Osteoblast (primary cell): Measurements from ENCODE around the gene ARID3A. TPM values are rescaled to one million over a fixed set of nuclear protein-coding genes. Genes with fewer than 3 reads are reported as not detected.

Experiments used
- DNase-seq: peaks from one replicate; pipeline ENCODE4 v3.0.0; 2011; ENCODE audit warnings: low spot score, mixed read lengths; ENCODE audit not compliant: insufficient read length; ENCODE audit errors: missing footprints
- H2AFZ ChIP-seq: 2 replicates; pipeline ENCODE4 v1.6.0; 2011; ENCODE audit warnings: mild to moderate bottlenecking, low read length
- H3K27ac ChIP-seq: 2 replicates; pipeline ENCODE4 v1.5.1; 2011; ENCODE audit warnings: mild to moderate bottlenecking, low read depth, low read length, moderate library complexity
- H3K27me3 ChIP-seq: 2 replicates; pipeline ENCODE4 v1.6.0; 2012; ENCODE audit warnings: mild to moderate bottlenecking, control low read depth, inconsistent platforms, low read length, moderate library complexity; ENCODE audit not compliant: insufficient read depth
- H3K36me3 ChIP-seq: 2 replicates; pipeline ENCODE4 v1.5.1; 2011; ENCODE audit warnings: mild to moderate bottlenecking, low read length, control low read depth, moderate library complexity; ENCODE audit not compliant: insufficient read depth
- H3K4me1 ChIP-seq: 2 replicates; pipeline ENCODE4 v1.5.1; 2011; ENCODE audit warnings: mild to moderate bottlenecking, low read length, control low read depth, moderate library complexity; ENCODE audit not compliant: insufficient read depth
- H3K4me2 ChIP-seq: 2 replicates; pipeline ENCODE4 v1.6.0; 2011; ENCODE audit warnings: mild to moderate bottlenecking, low read length; ENCODE audit not compliant: insufficient read depth
- H3K4me3 ChIP-seq: fragments of 200-600 bp; sonication (generic); 3 replicates; pipeline ENCODE4 v1.5.1; 2012; ENCODE audit warnings: mild to moderate bottlenecking, low read length, inconsistent platforms; ENCODE audit not compliant: insufficient read depth
- H3K79me2 ChIP-seq: 2 replicates; pipeline ENCODE4 v1.6.0; 2012; ENCODE audit warnings: mild to moderate bottlenecking, low read length, control low read depth, inconsistent platforms; ENCODE audit not compliant: insufficient read depth
- H3K9me3 ChIP-seq: 2 replicates; pipeline ENCODE4 v1.5.1; 2011; ENCODE audit warnings: low read depth, low read length, control low read depth
- H4K20me1 ChIP-seq: 2 replicates; pipeline ENCODE4 v1.6.0; 2012; ENCODE audit warnings: mild to moderate bottlenecking, low read length, control low read depth; ENCODE audit not compliant: insufficient read depth
- total RNA-seq: library from RNA; depleted of rRNA; stranded (reverse); fragments of >200 nt; gene quantifications from 2 replicates; pipeline ENCODE4 v1.2.3, GENCODE V29; 2012
- TF ChIP-seq, protein P1 (sequence below): IDR thresholded peaks from 2 replicates; pipeline ENCODE4 v1.5.1; 2011; ENCODE audit warnings: mild to moderate bottlenecking, low read depth, low read length, moderate library complexity; ENCODE audit errors: extremely low read depth

ARID3A gene
- total RNA-seq, 1 donor = 21.7 TPM

DNA sequence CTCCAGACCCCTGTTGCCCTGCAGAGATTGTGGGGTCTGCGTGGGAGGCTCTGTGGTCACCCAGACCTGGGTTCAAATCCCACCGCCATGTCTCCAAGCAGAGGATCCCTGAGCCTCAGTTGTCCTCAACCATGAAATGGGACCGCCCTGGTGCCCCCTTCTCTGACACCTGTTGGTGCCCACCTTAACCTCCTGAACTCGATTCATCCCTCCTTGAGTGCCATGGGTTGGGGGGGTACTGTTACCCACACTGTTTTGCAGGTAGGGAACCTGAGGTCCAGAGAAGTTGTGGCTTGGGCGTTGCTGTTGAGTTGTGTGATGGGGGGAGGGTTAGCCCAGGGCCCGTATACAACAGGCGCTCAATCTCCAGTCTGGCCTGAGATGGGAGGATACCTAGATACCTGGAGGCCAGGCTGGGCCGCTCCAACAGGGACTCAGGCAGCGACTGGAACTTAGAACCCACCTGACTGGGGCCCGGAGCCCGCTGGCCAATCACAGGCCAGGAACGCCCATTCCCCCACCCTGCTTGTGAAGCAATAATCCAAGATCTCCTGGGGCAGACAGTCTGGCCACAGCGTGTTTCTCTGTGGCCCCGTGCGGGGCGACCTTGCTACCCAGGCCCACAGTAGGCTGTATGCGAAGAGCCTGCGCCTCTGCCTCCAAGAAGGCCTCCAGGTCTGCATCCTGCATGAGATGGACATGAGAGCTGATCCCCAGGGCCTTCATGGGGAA lies 2.8 kb downstream of the ARID3A start:
- no peaks in the 10 kb centered on the region for H3K9me3 ChIP-seq
- H3K79me2 ChIP-seq = peaks cover 28% of the 10 kb centered on the region
- no peak overlapping the region for H3K4me2 ChIP-seq
- no peaks in the 10 kb centered on the region for H3K27me3 ChIP-seq
- DNase-seq = peak; percentile 95
- H4K20me1 ChIP-seq = peaks cover 3% of the 10 kb centered on the region
- H2AFZ ChIP-seq = no peak overlapping the region
- H3K27ac ChIP-seq = no peak overlapping the region
- no peaks in the 10 kb centered on the region for H3K36me3 ChIP-seq
- H3K4me1 ChIP-seq = peaks cover 18% of the 10 kb centered on the region
- H3K4me3 ChIP-seq = no peak overlapping the region
- TF ChIP-seq, protein P1, sequence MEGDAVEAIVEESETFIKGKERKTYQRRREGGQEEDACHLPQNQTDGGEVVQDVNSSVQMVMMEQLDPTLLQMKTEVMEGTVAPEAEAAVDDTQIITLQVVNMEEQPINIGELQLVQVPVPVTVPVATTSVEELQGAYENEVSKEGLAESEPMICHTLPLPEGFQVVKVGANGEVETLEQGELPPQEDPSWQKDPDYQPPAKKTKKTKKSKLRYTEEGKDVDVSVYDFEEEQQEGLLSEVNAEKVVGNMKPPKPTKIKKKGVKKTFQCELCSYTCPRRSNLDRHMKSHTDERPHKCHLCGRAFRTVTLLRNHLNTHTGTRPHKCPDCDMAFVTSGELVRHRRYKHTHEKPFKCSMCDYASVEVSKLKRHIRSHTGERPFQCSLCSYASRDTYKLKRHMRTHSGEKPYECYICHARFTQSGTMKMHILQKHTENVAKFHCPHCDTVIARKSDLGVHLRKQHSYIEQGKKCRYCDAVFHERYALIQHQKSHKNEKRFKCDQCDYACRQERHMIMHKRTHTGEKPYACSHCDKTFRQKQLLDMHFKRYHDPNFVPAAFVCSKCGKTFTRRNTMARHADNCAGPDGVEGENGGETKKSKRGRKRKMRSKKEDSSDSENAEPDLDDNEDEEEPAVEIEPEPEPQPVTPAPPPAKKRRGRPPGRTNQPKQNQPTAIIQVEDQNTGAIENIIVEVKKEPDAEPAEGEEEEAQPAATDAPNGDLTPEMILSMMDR = no peak

DNA sequence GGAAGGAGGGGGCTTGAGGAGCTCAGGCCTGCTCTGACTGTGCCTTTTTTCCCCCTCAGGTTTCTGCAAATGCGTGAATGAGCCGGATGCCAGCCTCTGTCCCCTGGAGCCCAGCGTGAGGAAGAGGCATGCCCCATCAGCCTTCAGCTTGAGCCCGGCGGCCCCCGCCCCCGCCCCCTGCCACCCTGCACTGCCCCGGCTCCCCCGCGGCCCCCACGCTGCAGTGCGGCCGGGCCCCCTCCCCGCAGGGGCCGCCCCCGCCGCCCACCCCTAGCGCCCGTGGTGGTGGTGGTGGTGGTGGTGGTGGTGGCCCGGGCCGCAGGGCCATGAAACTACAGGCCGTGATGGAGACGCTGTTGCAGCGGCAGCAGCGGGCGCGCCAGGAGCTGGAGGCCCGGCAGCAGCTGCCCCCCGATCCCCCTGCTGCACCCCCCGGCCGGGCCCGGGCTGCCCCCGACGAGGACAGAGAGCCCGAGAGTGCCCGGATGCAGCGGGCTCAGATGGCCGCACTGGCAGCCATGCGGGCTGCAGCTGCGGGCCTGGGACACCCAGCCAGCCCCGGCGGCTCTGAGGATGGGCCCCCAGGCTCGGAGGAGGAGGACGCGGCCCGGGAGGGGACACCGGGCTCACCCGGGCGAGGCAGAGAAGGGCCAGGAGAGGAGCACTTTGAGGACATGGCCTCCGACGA lies 3.5 kb downstream of the ARID3A start:
- TF ChIP-seq, protein P1 = no peak
- Histone ChIP-seq H4K20me1 (peaks cover 3% of the 10 kb centered on the region), H2AFZ (no peak overlapping the region), H3K4me3 (no peak overlapping the region), H3K79me2 (peaks cover 34% of the 10 kb centered on the region), H3K4me1 (peaks cover 23% of the 10 kb centered on the region), H3K27ac (no peak overlapping the region), H3K27me3 (no peaks in the 10 kb centered on the region), H3K9me3 (no peaks in the 10 kb centered on the region), H3K4me2 (no peak overlapping the region), H3K36me3 (no peaks in the 10 kb centered on the region)
- peak; percentile 89 for DNase-seq

DNA sequence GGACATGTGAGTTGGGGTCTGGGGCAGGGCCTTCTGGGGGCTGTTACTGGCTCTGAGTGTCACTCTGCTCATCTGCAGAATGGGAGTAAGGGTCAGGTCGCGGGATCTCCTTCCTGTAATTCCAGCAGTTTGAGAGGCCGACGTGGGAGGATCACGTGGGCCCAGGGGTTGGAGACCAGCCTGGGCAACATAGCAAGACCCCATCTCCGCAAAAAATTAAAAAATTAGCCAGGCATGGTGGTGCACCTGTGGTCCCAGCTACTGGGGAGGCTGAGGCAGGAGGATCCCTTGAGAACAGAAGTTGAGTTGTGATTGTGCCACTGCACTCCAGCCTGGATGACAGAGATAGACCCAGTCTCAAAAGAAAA lies 4.0 kb downstream of the ARID3A start:
- Histone ChIP-seq H3K4me3 (no peak overlapping the region), H4K20me1 (peaks cover 3% of the 10 kb centered on the region), H3K4me1 (peaks cover 20% of the 10 kb centered on the region), H3K4me2 (no peak overlapping the region), H3K79me2 (peaks cover 40% of the 10 kb centered on the region), H3K36me3 (no peaks in the 10 kb centered on the region), H3K27ac (no peak overlapping the region), H3K9me3 (no peaks in the 10 kb centered on the region), H3K27me3 (no peaks in the 10 kb centered on the region), H2AFZ (no peak overlapping the region)
- DNase-seq = no peak
- TF ChIP-seq, protein P1 = no peak
